HG03095 (cell line): Measurements from ENCODE around the gene TMIGD1.

Experiments used
- ATAC-seq: cut with Tn5 transposase; IDR thresholded peaks from one replicate; pipeline ENCODE4 v1.9.1; 2021; ENCODE audit warnings: moderate library complexity; ENCODE audit not compliant: unreplicated experiment

Gene TMIGD1

DNA sequence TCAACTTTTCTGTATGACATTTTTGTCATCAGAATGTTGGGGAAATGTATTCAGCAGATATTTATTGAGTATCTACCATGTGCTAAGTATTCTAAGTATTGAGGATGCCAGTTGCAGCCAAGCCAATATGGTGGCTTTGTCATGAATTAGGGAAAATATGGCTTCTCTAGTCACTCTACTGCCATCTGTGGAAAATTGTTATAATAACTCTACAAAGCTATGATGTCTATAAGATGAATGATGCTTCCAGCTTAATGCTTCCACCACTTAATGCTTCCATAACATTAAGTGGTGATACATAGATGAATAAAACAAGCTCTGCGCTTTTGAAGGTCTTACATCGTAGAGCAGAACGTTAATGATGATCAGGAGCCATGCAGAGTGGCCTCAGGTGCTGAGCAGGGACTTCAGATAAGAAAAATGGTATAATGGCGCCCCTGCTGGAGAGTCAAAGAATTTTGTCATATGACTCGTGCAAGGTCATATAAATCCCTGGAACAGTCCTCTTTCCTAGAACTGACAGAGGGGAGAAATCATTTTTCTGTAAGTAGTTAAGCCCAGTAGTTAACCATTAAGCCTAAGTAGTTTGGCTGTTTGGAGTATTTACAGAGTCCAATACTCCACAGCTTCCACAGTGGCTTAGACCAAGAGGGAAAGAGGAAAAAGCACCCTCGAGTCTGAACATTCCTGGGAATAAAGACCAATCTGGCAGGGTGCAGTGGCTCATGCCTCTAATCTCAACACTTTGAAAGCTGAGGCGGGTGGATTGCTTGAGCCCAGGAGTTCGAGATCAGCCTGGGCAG lies 2.7 kb upstream of the TMIGD1 start:
- no peak for ATAC-seq

DNA sequence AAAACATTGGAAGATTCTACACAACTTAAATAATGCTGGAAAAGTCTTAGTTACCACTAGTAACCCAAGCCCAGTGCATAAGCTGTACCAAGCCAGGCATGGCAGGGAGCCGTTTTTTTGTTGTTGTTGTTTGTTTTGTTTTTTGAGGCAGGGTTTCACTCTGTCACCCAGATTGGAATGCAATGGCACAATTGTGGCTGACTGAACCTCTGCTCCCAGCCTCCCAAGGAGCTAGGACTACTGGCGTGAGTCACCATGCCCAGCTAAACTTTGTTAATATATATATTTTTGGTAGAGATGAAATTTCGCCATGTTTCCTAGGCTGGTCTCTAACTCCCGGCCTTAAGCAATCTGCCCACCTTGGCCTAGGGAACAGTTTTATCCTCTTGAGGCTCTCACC lies 564 bp upstream of the TMIGD1 start:
- ATAC-seq: no peak

DNA sequence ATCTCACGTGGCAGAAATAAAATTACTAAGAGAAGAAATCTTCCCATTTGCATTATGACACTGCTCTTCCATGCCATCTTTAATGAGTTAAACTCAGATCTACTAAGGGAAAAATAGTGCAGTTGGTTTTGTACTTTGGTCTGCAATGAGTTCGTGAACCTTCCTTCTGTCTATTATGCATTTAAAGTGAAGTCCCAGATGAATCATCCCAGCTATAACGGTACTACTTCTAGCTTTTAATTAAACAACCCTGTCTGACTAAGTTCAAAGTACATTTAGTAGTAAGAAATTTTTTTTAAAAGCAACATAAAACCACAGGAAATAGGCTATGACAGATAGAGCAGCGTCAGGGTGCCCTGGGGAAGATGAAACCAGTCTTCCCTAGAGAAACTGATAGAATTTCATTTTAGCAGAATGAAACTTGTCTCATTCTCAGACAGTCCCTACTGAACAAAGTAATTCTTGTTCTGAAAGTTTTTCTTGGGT lies 1.8 kb downstream of the TMIGD1 start:
- peak; percentile 48 for ATAC-seq

DNA sequence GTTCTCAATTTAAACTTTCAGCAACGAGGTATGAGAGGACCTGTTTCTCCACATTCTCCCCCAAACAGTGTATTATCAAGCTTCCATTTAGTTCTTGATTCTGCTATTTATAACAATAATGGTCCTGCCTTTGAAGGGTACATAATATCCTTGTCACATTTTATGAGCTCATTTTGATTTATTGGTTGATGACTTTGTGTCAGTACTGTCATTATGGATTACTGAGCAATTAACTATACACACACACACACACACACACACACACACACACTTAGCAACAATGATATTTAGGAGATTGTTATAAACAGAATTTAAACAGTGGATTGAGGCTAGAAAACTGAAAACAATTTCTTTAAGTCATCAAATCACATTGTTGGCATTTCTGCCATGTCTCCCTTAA lies 7.0 kb downstream of the TMIGD1 start:
- no peak for ATAC-seq

DNA sequence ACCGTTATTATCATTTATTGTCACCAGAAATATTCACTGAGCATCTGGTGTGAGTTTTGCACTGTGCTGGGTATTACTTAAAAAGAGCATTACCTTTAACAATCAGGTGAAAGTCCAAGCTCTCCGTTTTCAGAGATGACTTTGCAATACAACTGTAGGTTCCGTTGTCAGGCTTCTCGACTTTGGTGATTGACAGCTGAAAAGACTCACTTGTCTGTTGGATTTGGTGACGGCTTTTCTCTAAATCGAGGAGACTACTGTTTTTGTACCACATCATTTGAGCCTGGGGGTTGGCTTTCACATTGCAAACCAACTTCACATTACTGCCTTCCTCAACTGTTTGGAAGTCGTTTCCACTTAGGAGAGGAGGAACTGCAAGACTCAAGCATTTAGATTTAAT lies 9.1 kb downstream of the TMIGD1 start:
- ATAC-seq: no peak

DNA sequence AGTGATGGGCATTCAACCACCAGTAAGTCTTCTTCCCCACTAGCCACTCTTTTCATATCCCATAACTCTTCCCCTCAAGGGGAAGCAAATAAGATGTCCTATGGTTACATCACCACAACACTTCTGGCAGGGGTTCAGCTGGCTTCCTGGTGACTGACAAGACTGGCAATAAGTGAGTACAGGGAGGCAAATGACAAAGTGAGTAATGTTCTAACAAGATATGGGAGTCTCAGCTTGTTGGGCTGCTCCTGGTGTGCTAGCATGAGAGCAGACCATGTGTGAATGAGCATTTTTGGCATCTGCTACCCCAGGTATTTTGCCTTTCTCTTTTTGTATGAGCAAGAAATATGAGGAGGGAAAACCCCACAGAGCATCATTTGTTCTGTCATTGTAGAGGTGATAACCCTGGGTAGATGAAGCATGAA lies 9.9 kb downstream of the TMIGD1 start:
- no peak for ATAC-seq

DNA sequence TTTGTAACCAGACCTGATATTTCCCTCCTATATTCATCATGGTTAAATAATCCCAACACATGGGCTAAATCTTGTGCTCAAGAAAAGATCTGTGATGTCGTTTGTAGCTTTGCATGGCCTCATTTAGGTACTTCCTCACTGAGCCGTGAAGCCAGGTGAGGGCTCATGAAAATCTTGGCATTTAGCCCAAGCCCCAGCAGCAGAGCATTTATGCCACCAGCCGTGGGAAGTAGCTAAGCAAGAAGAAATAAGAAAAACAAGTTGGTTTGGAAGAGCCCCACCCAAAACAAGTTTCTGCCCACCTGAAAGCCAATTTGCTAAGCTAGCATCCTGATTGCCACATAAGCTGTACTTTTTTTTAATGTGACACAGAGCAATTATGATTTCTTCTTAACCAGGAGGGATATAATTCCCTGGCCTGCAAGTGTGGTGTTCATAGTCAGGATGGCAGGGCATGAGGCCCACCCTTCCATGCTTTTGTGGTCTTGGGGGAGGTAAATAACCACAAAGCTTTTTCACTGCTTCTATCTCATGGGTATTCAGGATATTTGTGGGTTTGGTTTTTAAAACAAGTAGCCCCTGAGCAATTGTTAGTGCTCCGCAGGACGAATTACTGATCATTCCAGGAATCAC lies 10.5 kb downstream of the TMIGD1 start:
- ATAC-seq: no peak

DNA sequence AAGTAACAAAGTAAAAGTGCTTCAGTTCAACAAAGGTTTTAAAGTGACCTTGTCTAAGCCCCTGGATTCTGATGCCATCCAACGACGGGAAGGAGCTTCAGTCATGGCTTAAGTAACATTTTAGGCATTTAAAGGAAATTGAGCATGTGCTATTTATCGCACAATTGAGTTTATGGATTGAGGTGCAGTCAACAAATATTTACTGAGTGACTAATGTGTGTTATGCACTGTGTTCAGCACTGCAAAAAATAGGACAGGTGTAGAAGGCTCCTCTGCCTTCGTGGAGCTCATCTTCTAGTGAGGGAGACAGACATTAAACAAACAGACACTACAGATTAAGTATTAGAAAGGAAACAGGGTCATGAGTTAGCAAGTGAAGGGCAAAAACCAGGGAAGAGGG lies 12.5 kb downstream of the TMIGD1 start:
- no peak for ATAC-seq

DNA sequence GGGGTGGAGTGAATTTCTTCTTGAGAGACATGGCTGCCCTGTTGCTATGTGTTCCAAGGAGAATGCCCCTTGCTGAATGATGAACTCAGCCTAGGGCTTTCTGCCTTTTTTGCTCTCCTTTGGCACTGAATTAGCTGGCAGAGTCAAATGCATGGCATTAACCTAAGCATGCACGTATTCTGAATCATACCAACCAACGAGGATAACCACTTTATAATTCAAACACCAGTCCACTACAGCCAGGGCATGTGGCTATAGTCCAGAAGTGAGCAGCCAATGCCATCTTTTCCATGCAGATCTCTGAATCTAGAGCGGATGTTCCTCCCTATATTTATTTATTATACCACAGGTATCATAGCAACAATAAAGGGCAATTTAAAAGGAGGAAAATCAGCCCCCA lies 15.7 kb downstream of the TMIGD1 start:
- ATAC-seq: no peak

DNA sequence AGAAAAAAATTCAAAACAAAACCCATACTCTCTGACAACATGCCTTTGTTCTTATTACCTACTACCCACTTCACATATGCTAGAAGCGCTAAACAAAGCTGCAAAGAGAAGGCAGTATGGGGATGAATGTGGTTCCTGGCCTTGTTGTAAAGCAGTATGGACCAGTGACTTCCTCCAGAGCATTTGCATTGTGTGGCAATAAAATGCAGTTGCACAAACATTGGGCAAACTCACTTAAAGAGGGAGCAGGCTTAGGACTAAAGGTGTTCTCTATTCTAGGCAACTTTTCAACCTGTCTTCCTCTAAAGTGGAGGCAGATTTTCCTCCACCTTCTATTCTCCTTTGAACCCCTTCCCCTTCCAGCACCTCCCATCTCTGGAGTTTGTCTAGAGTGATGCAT lies 17.1 kb downstream of the TMIGD1 start:
- no peak for ATAC-seq

DNA sequence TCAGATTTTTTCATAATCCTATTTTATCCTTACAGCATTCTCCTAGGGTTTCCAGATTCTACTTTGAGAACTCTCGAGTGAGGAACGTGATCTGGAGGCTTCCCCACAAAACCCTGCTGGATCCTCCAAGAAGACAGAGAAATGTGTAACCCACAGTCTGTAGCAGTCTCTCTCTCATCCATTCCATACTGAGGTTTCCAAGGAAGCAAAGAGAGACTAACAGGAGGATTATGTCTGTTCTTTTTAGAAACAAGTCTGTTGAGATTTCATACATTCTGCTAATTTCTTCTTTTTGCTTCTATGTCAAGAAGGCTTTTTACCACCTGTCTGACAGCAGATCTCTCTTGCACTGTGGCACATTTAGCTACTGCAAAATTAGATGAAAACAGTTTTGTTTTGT lies 18.8 kb downstream of the TMIGD1 start:
- ATAC-seq: no peak

DNA sequence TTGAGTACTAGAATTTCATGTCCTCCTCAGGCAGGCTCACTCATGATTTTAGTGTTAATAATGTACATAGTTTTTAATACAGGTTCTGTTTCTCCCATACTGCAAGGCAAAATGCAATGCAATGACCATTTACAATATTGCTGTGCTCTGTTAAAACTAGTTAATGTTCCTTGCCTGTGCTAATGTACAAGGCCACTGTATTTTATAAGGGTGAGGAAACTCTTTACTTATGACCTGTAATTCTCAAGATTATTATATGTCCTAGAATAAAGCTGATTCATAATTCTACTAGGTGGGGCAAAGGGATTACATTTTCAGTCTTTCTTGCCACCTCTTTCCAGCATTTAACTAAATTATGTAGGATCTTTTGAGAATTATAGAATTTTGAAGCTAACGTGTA lies 19.4 kb downstream of the TMIGD1 start:
- no peak for ATAC-seq

DNA sequence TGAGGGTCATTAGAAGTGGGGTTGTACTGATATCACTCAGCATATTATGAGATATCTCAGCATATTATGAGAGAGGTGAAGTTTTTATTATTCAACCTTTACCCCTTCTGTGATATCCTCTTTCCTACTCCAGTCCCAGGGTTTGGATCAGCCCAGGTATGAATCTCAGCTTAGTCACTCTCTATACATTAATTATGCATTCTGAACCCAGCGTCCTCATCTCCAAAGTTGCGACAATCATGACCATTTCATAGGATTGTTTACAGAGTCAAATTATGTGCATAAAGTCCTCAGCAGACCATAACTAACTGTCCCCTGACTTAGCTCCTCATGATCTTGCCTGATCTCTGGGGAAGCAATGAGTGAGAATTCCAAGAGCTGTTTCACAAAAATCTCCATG lies 21.6 kb downstream of the TMIGD1 start:
- no peak for ATAC-seq

DNA sequence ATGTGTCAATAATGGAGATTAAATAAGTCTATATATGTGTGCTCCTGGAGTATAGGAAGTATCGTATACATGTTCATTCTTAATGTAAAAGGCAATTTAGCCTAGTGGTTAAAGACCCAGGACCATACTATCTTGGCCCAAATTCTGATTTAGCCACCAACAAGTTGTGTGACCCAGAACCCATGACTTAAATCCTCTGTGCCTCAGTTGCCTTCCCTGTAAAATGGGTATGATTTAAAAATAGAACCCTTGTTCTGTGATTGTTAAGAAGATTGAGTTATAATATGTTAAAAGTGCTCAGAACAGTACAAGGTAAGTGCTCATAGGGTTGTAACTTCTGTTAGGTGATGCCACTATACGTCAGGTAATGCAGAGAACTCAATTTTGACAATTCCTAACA lies 23.3 kb downstream of the TMIGD1 start:
- ATAC-seq: no peak

DNA sequence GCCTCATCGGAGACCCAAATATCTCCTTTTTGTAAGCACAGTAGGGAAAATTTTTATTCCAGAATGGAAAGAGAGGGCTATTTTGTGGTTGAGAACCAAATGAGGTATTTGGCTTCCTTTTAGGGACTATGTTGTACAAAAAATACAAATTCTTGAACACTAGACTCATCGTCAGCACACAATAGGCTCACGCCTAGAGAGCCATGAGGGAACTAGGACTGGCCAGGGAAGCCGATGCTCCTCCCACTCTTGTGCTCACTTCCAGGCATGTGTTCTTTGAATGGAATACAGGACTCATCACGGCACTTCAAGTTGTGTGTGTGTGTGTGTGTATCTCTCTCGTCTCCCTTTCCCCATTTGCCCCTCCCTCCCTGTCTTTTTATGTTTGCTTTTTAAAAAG lies 24.3 kb downstream of the TMIGD1 start:
- no peak for ATAC-seq

DNA sequence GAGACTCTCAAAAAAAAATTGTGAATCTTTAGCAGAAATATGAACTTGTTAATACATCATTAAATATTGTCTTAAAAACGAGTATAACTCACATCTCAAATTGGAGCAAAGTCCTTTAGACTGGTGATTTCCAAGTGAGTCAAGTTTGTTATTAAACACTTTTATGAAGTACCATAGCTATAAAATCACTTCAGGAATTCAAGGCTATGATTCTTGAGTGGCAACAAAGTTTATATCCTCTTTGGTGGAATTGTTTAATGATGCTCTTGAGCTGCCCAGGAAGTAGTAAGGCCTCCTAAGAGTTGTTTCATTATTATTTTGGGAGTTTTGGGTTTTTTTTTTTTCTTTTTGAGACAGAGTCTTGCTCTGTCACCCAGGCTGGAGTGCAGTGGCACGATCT lies 25.5 kb downstream of the TMIGD1 start:
- ATAC-seq: no peak

DNA sequence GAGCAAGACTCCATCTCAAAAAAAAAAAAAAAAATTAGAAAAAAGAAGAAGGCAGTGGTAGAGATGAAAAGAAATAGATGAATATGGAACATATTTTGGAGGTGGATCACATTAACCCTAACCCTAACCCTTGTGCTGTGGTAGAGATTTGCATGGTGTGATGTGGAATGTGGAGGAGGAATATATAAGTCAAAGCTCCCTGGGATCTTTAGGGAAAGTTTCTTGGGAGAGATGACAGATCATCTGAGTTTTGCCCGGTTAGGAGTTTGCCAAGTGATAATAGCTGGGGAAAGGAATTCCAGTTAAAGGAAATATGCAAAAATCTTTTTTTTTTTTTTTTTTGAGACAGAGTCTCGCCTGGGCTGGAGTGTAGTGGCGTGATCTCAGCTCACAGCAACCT lies 29.1 kb downstream of the TMIGD1 start:
- ATAC-seq: no peak

DNA sequence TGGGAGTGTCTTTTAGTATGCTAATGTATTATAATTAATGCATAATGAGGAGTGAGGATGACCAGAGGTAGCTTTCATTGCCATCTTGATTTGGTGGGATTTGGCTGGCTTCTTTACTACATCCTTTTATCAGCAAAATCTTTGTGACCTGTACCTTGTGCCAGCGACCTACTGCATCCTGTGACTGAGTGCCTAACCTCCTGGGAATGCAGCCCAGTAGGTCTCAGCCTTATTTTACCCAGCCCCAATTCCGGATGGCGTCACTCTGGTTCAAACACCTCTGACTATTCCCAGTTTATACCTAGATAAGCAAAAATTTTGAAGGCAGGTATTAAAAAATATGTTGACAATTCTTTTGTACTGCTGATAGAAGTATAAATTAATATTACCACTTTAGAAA lies 31.6 kb downstream of the TMIGD1 start:
- no peak for ATAC-seq

DNA sequence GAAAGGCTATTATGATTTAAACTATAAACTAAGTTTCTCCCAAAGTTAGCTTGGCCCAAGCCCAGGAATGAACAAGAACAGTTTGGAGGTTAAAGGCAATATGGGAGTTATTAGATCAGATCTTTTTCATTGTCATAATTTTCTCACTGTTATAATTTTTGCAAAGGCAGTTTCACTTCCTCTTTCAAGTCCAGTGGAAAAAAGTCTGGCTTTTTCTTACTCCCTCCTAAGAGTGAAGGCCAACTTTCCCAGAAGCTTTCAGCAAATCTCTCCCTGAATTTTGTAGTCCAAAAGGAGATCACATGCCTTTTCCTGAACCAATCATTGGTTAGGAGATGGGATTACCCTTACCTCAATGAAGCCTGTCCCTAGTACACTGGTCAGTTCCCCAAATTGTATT lies 33.0 kb downstream of the TMIGD1 start:
- ATAC-seq: no peak

DNA sequence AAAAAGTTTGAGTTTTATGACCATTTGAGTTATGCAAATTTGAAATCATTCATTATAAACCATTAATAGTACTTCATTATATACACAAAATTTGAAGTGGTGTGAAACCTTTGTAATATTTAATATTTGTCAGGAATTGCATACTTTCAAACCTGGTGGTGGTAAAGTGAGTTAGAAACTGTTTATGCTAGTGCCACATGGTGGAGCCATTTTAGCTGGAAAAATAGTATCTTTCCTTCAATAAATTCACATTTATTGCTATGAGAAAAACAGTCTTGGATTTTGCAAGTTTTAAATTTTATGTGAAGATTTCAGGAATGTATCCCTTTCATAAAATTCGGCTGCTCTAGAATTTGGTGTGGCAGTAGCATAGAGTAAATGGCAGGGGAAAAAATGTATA lies 34.9 kb downstream of the TMIGD1 start:
- ATAC-seq: no peak

DNA sequence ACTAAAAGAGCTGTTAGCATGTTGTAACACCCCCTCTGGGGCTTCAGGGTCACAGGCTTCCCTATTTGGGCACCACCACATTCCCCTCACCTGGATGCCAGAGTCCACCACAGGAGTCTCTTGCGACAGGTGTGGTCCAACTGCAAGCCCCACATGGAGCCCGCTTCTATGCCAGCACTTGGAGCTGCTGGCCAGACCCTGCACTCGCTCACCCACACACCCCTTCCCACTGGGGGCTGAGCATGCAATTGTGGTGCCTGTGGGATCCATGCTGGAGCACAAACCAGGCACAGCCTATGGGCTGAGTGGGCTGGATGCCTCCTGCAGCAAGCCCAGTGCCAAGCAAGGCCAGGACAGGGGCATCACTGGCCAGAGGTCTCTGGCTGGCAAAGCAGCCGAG lies 36.1 kb downstream of the TMIGD1 start:
- no peak for ATAC-seq

DNA sequence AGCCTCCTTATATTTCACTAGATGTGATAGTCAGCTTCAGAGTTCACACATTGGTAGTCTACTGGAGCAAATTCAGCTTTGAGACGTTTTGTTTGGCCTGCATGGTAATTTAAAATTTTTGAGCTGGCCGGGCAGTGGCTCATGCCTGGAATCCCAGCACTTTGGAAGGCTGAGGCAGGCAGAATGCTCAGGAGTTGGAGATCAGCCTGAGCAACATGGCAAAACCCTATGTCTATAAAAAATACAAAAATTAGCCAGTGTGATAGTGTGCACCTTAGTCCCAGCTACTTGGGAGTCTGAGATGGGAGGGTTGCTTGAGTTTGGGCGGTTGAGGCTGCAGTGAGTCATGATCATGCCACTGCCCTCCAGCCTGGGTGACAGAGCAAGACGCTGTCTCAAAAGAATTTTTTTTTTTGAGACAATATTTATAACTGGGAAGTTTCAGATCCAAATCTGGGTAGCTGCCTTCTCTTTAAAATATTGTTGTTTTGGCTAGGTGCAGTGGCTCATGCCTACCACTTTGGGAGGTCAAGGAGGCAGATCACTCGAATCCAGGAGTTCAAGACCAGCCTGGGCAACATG lies 37.3 kb downstream of the TMIGD1 start:
- ATAC-seq: no peak
